GM23338 (cell line): Measurements from ENCODE around the gene WBP1. TPM values are rescaled to one million over a fixed set of nuclear protein-coding genes. Genes with fewer than 3 reads are reported as not detected.

Experiments used
- ATAC-seq: fragments of 200-7000 bp; cut with Tn5 transposase; 3 replicates; pipeline ENCODE4 v1.9.1; 2020
- DNase-seq: peaks from one replicate; pipeline ENCODE4 v3.0.0-alpha.2; 2015; ENCODE audit warnings: low spot score
- H2AFZ ChIP-seq: fragments of 200-600 bp; sonication (generic); 2 replicates; pipeline ENCODE4 v1.8.0; 2016; ENCODE audit warnings: antibody characterized with exemption, mild to moderate bottlenecking, moderate library complexity
- H3F3A ChIP-seq: fragments of 200-600 bp; sonication (generic); replicated peaks from 2 replicates; pipeline ENCODE4 v1.8.0; 2017; ENCODE audit warnings: antibody characterized with exemption, mixed run types, low read depth
- H3K27ac ChIP-seq: fragments of 200-600 bp; sonication (generic); 2 replicates; pipeline ENCODE4 v1.6.1; 2016; ENCODE audit warnings: low read depth
- H3K27me3 ChIP-seq: fragments of 200-600 bp; sonication (generic); 2 replicates; pipeline ENCODE4 v1.8.0; 2016; ENCODE audit warnings: mild to moderate bottlenecking, mixed run types, moderate library complexity; ENCODE audit not compliant: insufficient read depth
- H3K36me3 ChIP-seq: fragments of 200-600 bp; sonication (generic); 2 replicates; pipeline ENCODE4 v1.8.0; 2016; ENCODE audit warnings: mild to moderate bottlenecking; ENCODE audit not compliant: insufficient read depth
- H3K4me1 ChIP-seq: fragments of 200-600 bp; sonication (generic); 2 replicates; pipeline ENCODE4 v1.8.0; 2016; ENCODE audit warnings: mild to moderate bottlenecking, moderate library complexity; ENCODE audit not compliant: insufficient read depth
- H3K4me2 ChIP-seq: fragments of 200-600 bp; sonication (generic); 2 replicates; pipeline ENCODE4 v1.7.1; 2017; ENCODE audit warnings: mixed run types
- H3K4me3 ChIP-seq: fragments of 200-600 bp; sonication (generic); 2 replicates; pipeline ENCODE4 v1.6.1; 2016; ENCODE audit warnings: mixed run types
- H3K79me2 ChIP-seq: fragments of 200-600 bp; sonication (generic); replicated peaks from 2 replicates; pipeline ENCODE4 v1.8.0; 2017; ENCODE audit warnings: mild to moderate bottlenecking; ENCODE audit not compliant: insufficient read depth
- H3K9me2 ChIP-seq: fragments of 200-600 bp; sonication (generic); 2 replicates; pipeline ENCODE4 v1.8.0; 2017; ENCODE audit not compliant: insufficient read depth
- H4K20me1 ChIP-seq: fragments of 200-600 bp; sonication (generic); replicated peaks from 2 replicates; pipeline ENCODE4 v1.8.0; 2017; ENCODE audit warnings: mild to moderate bottlenecking; ENCODE audit not compliant: insufficient read depth
- H3K27ac Mint-ChIP-seq: 2 replicates; pipeline ENCODE4 v1.8.0; 2020; ENCODE audit warnings: inconsistent platforms, mild to moderate bottlenecking, moderate library complexity, mixed read lengths
- H3K27me3 Mint-ChIP-seq: 3 replicates; pipeline ENCODE4 v1.8.0; 2022; ENCODE audit warnings: low read depth, mild to moderate bottlenecking, moderate library complexity, mixed read lengths, inconsistent platforms; ENCODE audit not compliant: insufficient read depth, poor library complexity
- H3K36me3 Mint-ChIP-seq: 3 replicates; pipeline ENCODE4 v1.8.0; 2021; ENCODE audit warnings: low read depth, mild to moderate bottlenecking, inconsistent platforms, moderate library complexity, mixed read lengths
- H3K4me1 Mint-ChIP-seq: 3 replicates; pipeline ENCODE4 v1.8.0; 2020; ENCODE audit warnings: mild to moderate bottlenecking, inconsistent platforms, mixed read lengths
- H3K4me3 Mint-ChIP-seq: 3 replicates; pipeline ENCODE4 v1.8.0; 2021; ENCODE audit warnings: moderate library complexity, mild to moderate bottlenecking, inconsistent platforms, mixed read lengths
- H3K9me3 Mint-ChIP-seq: 3 replicates; pipeline ENCODE4 v1.8.0; 2020; ENCODE audit warnings: moderate library complexity, mild to moderate bottlenecking, inconsistent platforms, mixed read lengths
- CREB1 ChIP-seq: fragments of 250-450 bp; sonication (Bioruptor Pico); IDR thresholded peaks from 2 replicates; pipeline ENCODE4 v1.5.0; 2020; ENCODE audit warnings: low read depth, mild to moderate bottlenecking, moderate library complexity
- EZH2 ChIP-seq: fragments of 200-600 bp; sonication (generic); IDR thresholded peaks from one replicate; pipeline ENCODE4 v1.8.0; 2017; ENCODE audit warnings: antibody characterized with exemption, mild to moderate bottlenecking, low read depth; ENCODE audit not compliant: unreplicated experiment
- EZH2phosphoT487 ChIP-seq: fragments of 200-600 bp; sonication (generic); IDR thresholded peaks from one replicate; pipeline ENCODE4 v1.8.1; 2018; ENCODE audit warnings: antibody characterized with exemption; ENCODE audit not compliant: unreplicated experiment
- JUNB ChIP-seq: IDR thresholded peaks from one replicate; pipeline ENCODE4 v1.6.1; 2016; ENCODE audit warnings: antibody characterized with exemption; ENCODE audit not compliant: unreplicated experiment
- NANOG ChIP-seq: IDR thresholded peaks from 2 replicates; pipeline ENCODE4 v1.6.1; 2016; ENCODE audit warnings: antibody characterized with exemption, borderline replicate concordance
- POLR2AphosphoS5 ChIP-seq: IDR thresholded peaks from 2 replicates; pipeline ENCODE4 v1.6.1; 2016; ENCODE audit warnings: antibody characterized with exemption, low read depth
- STAT1 ChIP-seq: IDR thresholded peaks from one replicate; pipeline ENCODE4 v1.6.1; 2016; ENCODE audit warnings: antibody characterized with exemption; ENCODE audit not compliant: unreplicated experiment
- ZNF331 ChIP-seq: fragments of 250-450 bp; sonication (Bioruptor Pico); IDR thresholded peaks from 2 replicates; pipeline ENCODE4 v1.5.0; 2020; ENCODE audit warnings: low read depth, mild to moderate bottlenecking, moderate library complexity
- polyA plus RNA-seq: library from polyadenylated mRNA; unstranded; fragments of >200 nt; fragmentation: Nextera tagmentation; extraction: Ambion mirVana; gene quantifications from 2 replicates; pipeline ENCODE4 v1.2.1, GENCODE V29; 2016
- total RNA-seq: library from RNA; depleted of rRNA; stranded (reverse); fragments of >200 nt; shearing (Covaris generic); gene quantifications from 2 replicates; pipeline ENCODE4 v1.2.3, GENCODE V29; 2014
- TF ChIP-seq, protein P1 (sequence below), 2 experiments: fragments of 200-600 bp in 1 of 2; sonication (generic) in 1 of 2; conservative IDR thresholded peaks; 2 replicates each; pipeline versions ENCODE4 v1.5.1 to v1.6.1; 2016 to 2017; ENCODE audit warnings: antibody characterized with exemption in 2 of 2, low read depth in 2 of 2, mild to moderate bottlenecking in 2 of 2, moderate library complexity in 1 of 2
- TF ChIP-seq, protein P2 (sequence below): IDR thresholded peaks from one replicate; pipeline ENCODE4 v1.6.1; 2018; ENCODE audit warnings: antibody characterized with exemption; ENCODE audit not compliant: unreplicated experiment

The WBP1 gene
- total and polyA plus RNA-seq, 2 experiments from 2014 or later = 53.0 to 64.4 TPM

DNA sequence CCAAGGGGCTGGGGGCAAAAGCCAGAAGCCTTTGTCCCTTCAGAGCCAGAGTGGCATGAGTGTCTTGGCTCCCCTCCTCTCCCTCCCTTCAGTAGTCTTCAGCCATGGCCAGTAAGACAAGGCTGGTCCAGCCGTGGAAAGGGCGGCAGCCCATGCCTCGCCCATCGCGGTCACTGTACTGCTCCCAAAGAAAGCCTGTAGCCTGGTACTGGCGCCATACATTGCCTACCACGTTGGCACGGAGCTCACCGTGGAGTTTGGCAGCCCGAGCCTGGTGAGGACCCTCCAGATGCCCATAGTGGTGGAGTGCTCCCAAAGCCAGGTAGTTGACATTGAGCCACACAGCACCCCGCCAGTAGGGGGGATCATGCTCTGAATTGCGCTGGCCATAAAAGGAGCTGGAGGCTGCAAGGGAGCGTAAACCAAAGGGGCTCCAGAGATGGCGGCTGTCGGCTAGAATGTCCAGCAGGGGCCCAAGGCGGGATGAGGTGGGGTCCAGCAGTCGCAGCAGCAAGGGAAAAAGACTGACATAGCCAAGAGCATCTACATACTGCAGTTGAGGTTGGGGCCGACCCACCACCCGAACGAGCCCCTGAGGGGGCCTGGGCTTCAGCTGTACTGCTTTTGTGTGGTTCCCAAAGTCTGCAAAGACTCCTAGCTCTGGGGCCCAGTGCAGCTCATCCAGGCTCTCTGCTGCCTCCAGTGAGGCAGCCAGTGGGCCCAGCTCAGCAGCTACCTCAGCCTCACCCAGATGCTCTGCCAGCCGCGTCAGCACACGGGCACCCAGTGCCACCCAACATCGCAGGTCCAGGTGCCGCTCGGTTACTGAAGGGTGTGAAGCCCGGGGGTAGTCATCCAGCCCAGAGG, 3.2 kb downstream of the WBP1 start:
- Histone ChIP-seq H3K27me3 (no peaks in the 10 kb centered on the region), H3K27ac (0 out of 2 replicates have a peak overlapping the region, but pooled peaks have one; percentile 32), H3K36me3 (no peaks in the 10 kb centered on the region; the same call in 1 of the 2 replicates), H3K9me2 (no peaks in the 10 kb centered on the region), H3K4me2 (no peak overlapping the region), H2AFZ (no peak overlapping the region), H3K4me3 (no peak overlapping the region), H4K20me1 (peaks cover 4% of the 10 kb centered on the region; the same call in 1 of the 2 replicates), H3F3A (peaks cover 12% of the 10 kb centered on the region; the same call in 1 of the 2 replicates), H3K79me2 (peaks cover 15% of the 10 kb centered on the region), H3K4me1 (peaks cover 6% of the 10 kb centered on the region)
- peaks cover 2% of the 10 kb centered on the region; the same call in 2 of the 3 replicates for H3K9me3 Mint-ChIP-seq
- H3K27me3 Mint-ChIP-seq = peaks cover 23% of the 10 kb centered on the region
- DNase-seq (peak; percentile 84), ATAC-seq (peak; percentile 1; the same call in 1 of the 3 replicates)
- peaks cover 17% of the 10 kb centered on the region for H3K36me3 Mint-ChIP-seq
- TF ChIP-seq EZH2 (no peak), CREB1 (no peak), STAT1 (no peak), POLR2AphosphoS5 (0 out of 2 replicates have a peak, but pooled peaks have one; percentile 13), EZH2phosphoT487 (no peak), ZNF331 (no peak), NANOG (no peak)
- TF ChIP-seq, protein P1, sequence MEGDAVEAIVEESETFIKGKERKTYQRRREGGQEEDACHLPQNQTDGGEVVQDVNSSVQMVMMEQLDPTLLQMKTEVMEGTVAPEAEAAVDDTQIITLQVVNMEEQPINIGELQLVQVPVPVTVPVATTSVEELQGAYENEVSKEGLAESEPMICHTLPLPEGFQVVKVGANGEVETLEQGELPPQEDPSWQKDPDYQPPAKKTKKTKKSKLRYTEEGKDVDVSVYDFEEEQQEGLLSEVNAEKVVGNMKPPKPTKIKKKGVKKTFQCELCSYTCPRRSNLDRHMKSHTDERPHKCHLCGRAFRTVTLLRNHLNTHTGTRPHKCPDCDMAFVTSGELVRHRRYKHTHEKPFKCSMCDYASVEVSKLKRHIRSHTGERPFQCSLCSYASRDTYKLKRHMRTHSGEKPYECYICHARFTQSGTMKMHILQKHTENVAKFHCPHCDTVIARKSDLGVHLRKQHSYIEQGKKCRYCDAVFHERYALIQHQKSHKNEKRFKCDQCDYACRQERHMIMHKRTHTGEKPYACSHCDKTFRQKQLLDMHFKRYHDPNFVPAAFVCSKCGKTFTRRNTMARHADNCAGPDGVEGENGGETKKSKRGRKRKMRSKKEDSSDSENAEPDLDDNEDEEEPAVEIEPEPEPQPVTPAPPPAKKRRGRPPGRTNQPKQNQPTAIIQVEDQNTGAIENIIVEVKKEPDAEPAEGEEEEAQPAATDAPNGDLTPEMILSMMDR (conservative IDR thresholded peaks at IDR 0.05; ENCODE audit: low read depth in 2 of 2) = peak; percentile 55 to 64
- peaks cover 25% of the 10 kb centered on the region for H3K4me1 Mint-ChIP-seq
- no peak overlapping the region for H3K27ac Mint-ChIP-seq
- no peak overlapping the region for H3K4me3 Mint-ChIP-seq

DNA sequence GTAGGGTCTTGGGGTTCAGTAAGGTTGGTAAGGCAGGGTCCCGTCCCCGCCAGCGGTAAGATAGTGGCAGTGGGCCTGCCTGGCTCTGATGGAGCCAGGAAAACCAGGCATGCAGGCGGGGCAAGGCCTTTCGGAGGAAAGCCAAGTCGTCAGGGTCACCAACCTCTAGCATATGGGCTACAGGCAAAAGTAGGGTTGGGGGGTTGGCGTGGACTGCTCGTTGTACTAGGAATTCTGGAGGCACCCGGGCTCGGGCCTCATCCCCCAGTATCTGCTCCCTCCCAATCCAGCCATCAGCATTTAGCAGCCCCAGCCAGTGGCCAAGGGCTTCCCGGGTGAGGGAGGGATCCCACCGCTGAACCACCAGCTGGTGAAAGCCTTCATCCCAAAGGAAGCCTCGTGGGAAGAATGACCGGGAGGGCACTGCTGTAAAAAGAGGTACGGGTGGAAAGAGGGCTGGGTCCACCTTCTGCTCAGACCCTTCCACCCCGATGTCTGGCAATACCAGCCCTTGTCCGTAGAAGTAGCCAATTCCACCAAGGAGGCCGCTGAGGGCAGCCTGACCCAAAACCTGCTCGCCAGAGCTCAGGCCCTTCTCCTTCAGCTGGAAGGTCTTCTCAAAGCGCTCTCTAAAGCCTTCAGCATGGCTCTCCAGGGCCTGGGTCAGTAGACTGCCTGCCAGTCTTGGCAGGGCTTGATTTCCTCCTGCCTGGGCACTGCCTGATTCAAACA, 4.0 kb downstream of the WBP1 start:
- peak overlapping the region; percentile 40; the same call in 1 of the 3 replicates for H3K4me3 Mint-ChIP-seq
- H3K4me1 Mint-ChIP-seq = peaks cover 17% of the 10 kb centered on the region
- no peak for DNase-seq
- peaks cover 21% of the 10 kb centered on the region for H3K27me3 Mint-ChIP-seq
- no peak for ATAC-seq
- H3K36me3 Mint-ChIP-seq = peaks cover 17% of the 10 kb centered on the region
- Histone ChIP-seq H3K9me2 (no peaks in the 10 kb centered on the region), H3K4me1 (no peaks in the 10 kb centered on the region; the same call in 1 of the 2 replicates), H3K4me3 (no peak overlapping the region), H2AFZ (no peak overlapping the region), H3K79me2 (peaks cover 15% of the 10 kb centered on the region), H3K27me3 (no peaks in the 10 kb centered on the region), H3K27ac (0 out of 2 replicates have a peak overlapping the region, but pooled peaks have one; percentile 32), H4K20me1 (peaks cover 4% of the 10 kb centered on the region; the same call in 1 of the 2 replicates), H3K36me3 (no peaks in the 10 kb centered on the region; the same call in 1 of the 2 replicates), H3F3A (peaks cover 12% of the 10 kb centered on the region; the same call in 1 of the 2 replicates), H3K4me2 (no peak overlapping the region)
- H3K27ac Mint-ChIP-seq = no peak overlapping the region
- TF ChIP-seq, protein P2, sequence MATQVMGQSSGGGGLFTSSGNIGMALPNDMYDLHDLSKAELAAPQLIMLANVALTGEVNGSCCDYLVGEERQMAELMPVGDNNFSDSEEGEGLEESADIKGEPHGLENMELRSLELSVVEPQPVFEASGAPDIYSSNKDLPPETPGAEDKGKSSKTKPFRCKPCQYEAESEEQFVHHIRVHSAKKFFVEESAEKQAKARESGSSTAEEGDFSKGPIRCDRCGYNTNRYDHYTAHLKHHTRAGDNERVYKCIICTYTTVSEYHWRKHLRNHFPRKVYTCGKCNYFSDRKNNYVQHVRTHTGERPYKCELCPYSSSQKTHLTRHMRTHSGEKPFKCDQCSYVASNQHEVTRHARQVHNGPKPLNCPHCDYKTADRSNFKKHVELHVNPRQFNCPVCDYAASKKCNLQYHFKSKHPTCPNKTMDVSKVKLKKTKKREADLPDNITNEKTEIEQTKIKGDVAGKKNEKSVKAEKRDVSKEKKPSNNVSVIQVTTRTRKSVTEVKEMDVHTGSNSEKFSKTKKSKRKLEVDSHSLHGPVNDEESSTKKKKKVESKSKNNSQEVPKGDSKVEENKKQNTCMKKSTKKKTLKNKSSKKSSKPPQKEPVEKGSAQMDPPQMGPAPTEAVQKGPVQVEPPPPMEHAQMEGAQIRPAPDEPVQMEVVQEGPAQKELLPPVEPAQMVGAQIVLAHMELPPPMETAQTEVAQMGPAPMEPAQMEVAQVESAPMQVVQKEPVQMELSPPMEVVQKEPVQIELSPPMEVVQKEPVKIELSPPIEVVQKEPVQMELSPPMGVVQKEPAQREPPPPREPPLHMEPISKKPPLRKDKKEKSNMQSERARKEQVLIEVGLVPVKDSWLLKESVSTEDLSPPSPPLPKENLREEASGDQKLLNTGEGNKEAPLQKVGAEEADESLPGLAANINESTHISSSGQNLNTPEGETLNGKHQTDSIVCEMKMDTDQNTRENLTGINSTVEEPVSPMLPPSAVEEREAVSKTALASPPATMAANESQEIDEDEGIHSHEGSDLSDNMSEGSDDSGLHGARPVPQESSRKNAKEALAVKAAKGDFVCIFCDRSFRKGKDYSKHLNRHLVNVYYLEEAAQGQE = no peak
- TF ChIP-seq, protein P1 (conservative IDR thresholded peaks at IDR 0.05; ENCODE audit: low read depth in 2 of 2) = no peak
- TF ChIP-seq NANOG (no peak), STAT1 (no peak), CREB1 (no peak), EZH2 (no peak), JUNB (no peak)
- peaks cover 2% of the 10 kb centered on the region; the same call in 2 of the 3 replicates for H3K9me3 Mint-ChIP-seq
